ENCODE results near the gene AFAP1L2. TPM values are rescaled to one million over a fixed set of nuclear protein-coding genes. Genes with fewer than 3 reads are reported as not detected.

Gene AFAP1L2
- 10 to 100 TPM; 10.5 to 17.9 TPM for total RNA-seq

- WGBS, 2 donors = 1% methylated on average over 61 of the region's 88 CpGs; no CpG with 5 or more reads in 1 of the 2 donors
- intact Hi-C loops (cut with DNase I) = no loop called here
Observed at GRCh38 chr10:114404171-114405010, at the start of gene AFAP1L2. Gene AFAP1L2 (minus strand): TSS chr10:114404502. CDS start chr10:114404455, 47 bp downstream.

GRCh38 chr10:114453576-114453975 lies 49.3 kb upstream of the AFAP1L2 start:
- H3K9me3 ChIP-seq = no peaks in the 10 kb centered on the region
- H3K27me3 ChIP-seq = no peaks in the 10 kb centered on the region
- no peaks in the 10 kb centered on the region for H3K4me1 ChIP-seq
- no peak for TF ChIP-seq POLR2A (IDR thresholded peaks at IDR 0.05)
- TF ChIP-seq CTCF (IDR thresholded peaks at IDR 0.05) = no peak
- H3K36me3 ChIP-seq (replicated peaks in 1 of 2; ENCODE audit: insufficient read depth in 1 of 2, low read depth in 2 of 2) = no peaks in the 10 kb centered on the region
- ATAC-seq (no peak), DNase-seq (no peak)
- no peak overlapping the region for H3K4me3 ChIP-seq
- 87 to 89% methylated on average over 9 of the region's 9 CpGs for WGBS, 2 donors
- intact Hi-C loops (cut with DNase I) = no loop called here
- no peak overlapping the region for H3K27ac ChIP-seq

More at GRCh38 chr10:114404171-114405010, at the start of gene AFAP1L2:
- TF ChIP-seq CTCF (IDR thresholded peaks at IDR 0.05) = no peak
- TF ChIP-seq POLR2A (IDR thresholded peaks at IDR 0.05) = peak; percentile 40 to 64 (median 62)
- Histone ChIP-seq H3K27me3 (no peaks in the 10 kb centered on the region), H3K9me3 (no peaks in the 10 kb centered on the region), H3K4me1 (peaks cover 37% of the 10 kb centered on the region), H3K4me3 (peak within 1 kb of the TSS; percentile 26 to 54), H3K36me3 (replicated peaks in 1 of 2; ENCODE audit: insufficient read depth in 1 of 2, low read depth in 2 of 2) (no peaks in the 10 kb centered on the region), H3K27ac (peak within 1 kb of the TSS; percentile 30 to 71 (median 66))
- peak; percentile 59 to 78 (median 69) for DNase-seq
- ATAC-seq = peak; percentile 89

GRCh38 chr10:114448897-114449296 lies 44.6 kb upstream of the AFAP1L2 start:
- ATAC-seq (no peak), DNase-seq (no peak)
- Histone ChIP-seq H3K36me3 (replicated peaks in 1 of 2; ENCODE audit: insufficient read depth in 1 of 2, low read depth in 2 of 2) (no peaks in the 10 kb centered on the region), H3K27ac (no peak overlapping the region), H3K4me3 (no peak overlapping the region), H3K4me1 (peaks cover 12% of the 10 kb centered on the region), H3K27me3 (no peaks in the 10 kb centered on the region), H3K9me3 (no peaks in the 10 kb centered on the region)
- intact Hi-C loops (cut with DNase I) = no loop called here
- 35 to 47% methylated on average over 2 of the region's 2 CpGs for WGBS, 2 donors
- no peak for TF ChIP-seq CTCF (IDR thresholded peaks at IDR 0.05)
- TF ChIP-seq POLR2A (IDR thresholded peaks at IDR 0.05) = no peak

- Histone ChIP-seq H3K36me3 (replicated peaks in 1 of 2; ENCODE audit: insufficient read depth in 1 of 2, low read depth in 2 of 2) (no peaks in the 10 kb centered on the region), H3K4me1 (peaks cover 12% of the 10 kb centered on the region), H3K27me3 (no peaks in the 10 kb centered on the region), H3K4me3 (no peak overlapping the region), H3K9me3 (no peaks in the 10 kb centered on the region), H3K27ac (no peak overlapping the region)
- TF ChIP-seq CTCF (IDR thresholded peaks at IDR 0.05) = no peak
- no peak for TF ChIP-seq POLR2A (IDR thresholded peaks at IDR 0.05)
- intact Hi-C loops (cut with DNase I) = no loop called here
- ATAC-seq (no peak), DNase-seq (no peak)
- WGBS, 2 donors = 53 to 57% methylated on average over 6 of the region's 6 CpGs
Observed at GRCh38 chr10:114445332-114445731, 41.0 kb upstream of the AFAP1L2 start.

GRCh38 chr10:114444819-114445218 lies 40.5 kb upstream of the AFAP1L2 start:
- no peaks in the 10 kb centered on the region for H3K9me3 ChIP-seq
- H3K4me3 ChIP-seq = no peak overlapping the region
- intact Hi-C loops (cut with DNase I) = no loop called here
- H3K4me1 ChIP-seq = peaks cover 12% of the 10 kb centered on the region
- ATAC-seq (no peak), DNase-seq (no peak)
- no peaks in the 10 kb centered on the region for H3K27me3 ChIP-seq
- H3K36me3 ChIP-seq (replicated peaks in 1 of 2; ENCODE audit: insufficient read depth in 1 of 2, low read depth in 2 of 2) = no peaks in the 10 kb centered on the region
- TF ChIP-seq CTCF (IDR thresholded peaks at IDR 0.05) (no peak), POLR2A (IDR thresholded peaks at IDR 0.05) (no peak)
- no peak overlapping the region for H3K27ac ChIP-seq

All from body of pancreas (tissue), 4 donors.